K562 (cell line): Measurements from ENCODE around the gene ARHGAP35. TPM values are rescaled to one million over a fixed set of nuclear protein-coding genes. Genes with fewer than 3 reads are reported as not detected.

Experiments used
- ATAC-seq: fragments of 200-7000 bp; cut with Tn5 transposase; 3 replicates; pipeline ENCODE4 v1.9.1; 2020; ENCODE audit warnings: moderate library complexity
- BruUV-seq: library from RNA; stranded (reverse); fragments of 400-500 nt; replicated peaks from 2 replicates; lab custom pipeline; 2021; lab: Mats Ljungman, UMichigan
- CTCF ChIA-PET: fragments of 300-600 bp; formaldehyde crosslinking; extraction: SDS; loops from one replicate; lab custom pipeline; 2021; ENCODE audit warnings: low intra/inter-chr PET ratio; lab: Yijun Ruan, JAX
- POLR2A ChIA-PET: fragments of 300-600, 350-650 bp; sonication (Branson Sonifier 250); formaldehyde crosslinking; extraction: SDS; loops from one replicate; lab custom pipeline; 2021; ENCODE audit warnings: antibody characterized with exemption, inconsistent platforms; lab: Yijun Ruan, JAX
- DNase-seq, 4 experiments: peaks; one replicate each; pipeline versions ENCODE4 v3.0.0 to v3.0.0-alpha.2; 2011 to 2018; ENCODE audit warnings: low spot score in 3 of 4, mixed read lengths in 3 of 4; ENCODE audit errors: extremely low read depth in 1 of 4
- FAIRE-seq: peaks from 2 replicates; lab custom pipeline; 2011; peaks lifted over from hg19 to GRCh38; lab: Jason Lieb, UNC
- H2AFZ ChIP-seq: 2 replicates; pipeline ENCODE4 v1.6.0; 2011; ENCODE audit warnings: low read depth, low read length, control low read depth, inconsistent platforms
- H3K27ac ChIP-seq: fragments of 200-600 bp; 3 replicates; pipeline ENCODE4 v1.8.0; 2011; ENCODE audit warnings: low read depth, mild to moderate bottlenecking, control low read depth, inconsistent platforms, low read length, moderate library complexity, mixed read lengths; ENCODE audit errors: extremely low read depth
- H3K27me3 ChIP-seq, 2 experiments: fragments of 300-600 bp in 1 of 2; 2 replicates in 1 of 2; 3 replicates in 1 of 2; pipeline versions ENCODE4 v1.6.0 to v1.8.0; 2011; ENCODE audit warnings: inconsistent platforms in 2 of 2, low read length in 2 of 2, mild to moderate bottlenecking in 1 of 2, mixed read lengths in 1 of 2, moderate library complexity in 1 of 2; ENCODE audit not compliant: control insufficient read depth in 2 of 2, insufficient read depth in 2 of 2
- H3K36me3 ChIP-seq: fragments of 300-600 bp; 3 replicates; pipeline ENCODE4 v1.8.0; 2011; ENCODE audit warnings: mild to moderate bottlenecking, low read length, inconsistent platforms; ENCODE audit not compliant: control insufficient read depth, insufficient read depth
- H3K4me1 ChIP-seq, 2 experiments: fragments of 200-600 bp in 1 of 2; replicated peaks in 1 of 2; 2 replicates in 1 of 2; 3 replicates in 1 of 2; pipeline versions ENCODE4 v1.5.1 to v1.8.0; 2011; ENCODE audit warnings: inconsistent platforms in 2 of 2, low read length in 2 of 2, mild to moderate bottlenecking in 1 of 2, mixed read lengths in 1 of 2, moderate library complexity in 1 of 2; ENCODE audit not compliant: control insufficient read depth in 2 of 2, insufficient read depth in 2 of 2
- H3K4me2 ChIP-seq: 2 replicates; pipeline ENCODE4 v1.6.1; 2011; ENCODE audit warnings: low read length, control low read depth, inconsistent platforms, mixed read lengths; ENCODE audit not compliant: insufficient read depth
- H3K4me3 ChIP-seq: fragments of 200-600 bp; sonication (generic), shearing (Covaris generic); 2 replicates; pipeline ENCODE4 v1.5.1; 2016; ENCODE audit warnings: control low read depth, inconsistent platforms
- H3K79me2 ChIP-seq: fragments of 200-600 bp; 3 replicates; pipeline ENCODE4 v1.8.0; 2011; ENCODE audit warnings: low read length, inconsistent platforms; ENCODE audit not compliant: control insufficient read depth, insufficient read depth
- H3K9ac ChIP-seq, 2 experiments: 2 replicates each; pipeline versions ENCODE4 v1.6.0 to v1.6.1; 2011; ENCODE audit warnings: low read depth in 2 of 2, low read length in 2 of 2, control low read depth in 1 of 2, inconsistent platforms in 1 of 2, mild to moderate bottlenecking in 1 of 2, mixed read lengths in 1 of 2; ENCODE audit not compliant: insufficient read depth in 1 of 2
- H3K9me1 ChIP-seq: one replicate; pipeline ENCODE4 v1.6.0; 2011; ENCODE audit warnings: inconsistent platforms, mild to moderate bottlenecking, low read length, moderate library complexity; ENCODE audit not compliant: control insufficient read depth, insufficient read depth
- H3K9me3 ChIP-seq: replicated peaks from 2 replicates; pipeline ENCODE4 v1.5.1; 2011; ENCODE audit warnings: low read depth, low read length, inconsistent platforms; ENCODE audit not compliant: control insufficient read depth, insufficient read depth
- H4K20me1 ChIP-seq: replicated peaks from 2 replicates; pipeline ENCODE4 v1.6.1; 2011; ENCODE audit warnings: low read length, inconsistent platforms, mixed read lengths; ENCODE audit not compliant: control insufficient read depth, insufficient read depth
- CBX2 ChIP-seq: fragments of 200-600 bp; sonication (generic); IDR thresholded peaks from one replicate; pipeline ENCODE4 v1.6.1; 2012; ENCODE audit warnings: mild to moderate bottlenecking, low read length, inconsistent platforms; ENCODE audit not compliant: insufficient read depth, poor library complexity, severe bottlenecking
- CBX8 ChIP-seq: fragments of 200-600 bp; sonication (generic); IDR thresholded peaks from 2 replicates; pipeline ENCODE4 v1.6.1; 2012; ENCODE audit warnings: borderline replicate concordance, mixed run types, low read depth, mild to moderate bottlenecking, moderate library complexity, mixed read lengths, low read length, control low read depth, inconsistent platforms; ENCODE audit not compliant: poor library complexity, severe bottlenecking; ENCODE audit errors: extremely low read depth
- E2F6 ChIP-seq, 2 experiments: IDR thresholded peaks; 2 replicates each; pipeline ENCODE4 v1.6.1; 2011; ENCODE audit warnings: borderline replicate concordance in 1 of 2, control low read depth in 1 of 2, low read depth in 1 of 2, low read length in 1 of 2, mild to moderate bottlenecking in 1 of 2, mixed read lengths in 1 of 2, moderate library complexity in 1 of 2; ENCODE audit not compliant: insufficient read depth in 1 of 2, insufficient read length in 1 of 2, poor library complexity in 1 of 2, severe bottlenecking in 1 of 2; ENCODE audit errors: extremely low read depth in 1 of 2
- EZH2 ChIP-seq: IDR thresholded peaks from 2 replicates; pipeline ENCODE4 v1.6.1; 2012; ENCODE audit warnings: low read depth, mild to moderate bottlenecking, inconsistent platforms, low read length, borderline replicate concordance
- GTF2E2 ChIP-seq: fragments of 200-800 bp; sonication (Bioruptor generic); IDR thresholded peaks from 2 replicates; pipeline ENCODE4 v1.6.1; 2016; ENCODE audit warnings: missing genetic modification characterization, missing compliant biosample characterization
- KLF16 ChIP-seq: IDR thresholded peaks from 2 replicates; pipeline ENCODE4 v1.6.1; 2016; ENCODE audit warnings: antibody characterized with exemption
- NCOA1 ChIP-seq: fragments of 450-650 bp; IDR thresholded peaks from 2 replicates; pipeline ENCODE4 v1.6.1; 2016; ENCODE audit warnings: low read depth
- NFRKB ChIP-seq: fragments of 450-650 bp; IDR thresholded peaks from 2 replicates; pipeline ENCODE4 v1.6.1; 2016; ENCODE audit warnings: low read depth
- POLR2AphosphoS2 ChIP-seq: IDR thresholded peaks from 2 replicates; pipeline ENCODE4 v1.6.1; 2012; ENCODE audit warnings: low read length, improper control_type of control experiment
- RBM25 ChIP-seq: fragments of 200-400 bp; formaldehyde crosslinking; IDR thresholded peaks from 2 replicates; pipeline ENCODE4 v1.6.1; 2018; ENCODE audit warnings: low read length, low read depth, moderate library complexity; ENCODE audit not compliant: severe bottlenecking
- SPI1 ChIP-seq: IDR thresholded peaks from 2 replicates; pipeline ENCODE4 v1.6.1; 2011; ENCODE audit warnings: low read depth, low read length, control low read depth, borderline replicate concordance
- TRIM28 ChIP-seq: fragments of 450-650 bp; IDR thresholded peaks from 2 replicates; pipeline ENCODE4 v1.6.1; 2017
- ZNF277 ChIP-seq: fragments of 250-450 bp; sonication (Bioruptor Pico); IDR thresholded peaks from 2 replicates; pipeline ENCODE4 v1.8.0; 2022; ENCODE audit warnings: inconsistent platforms, mild to moderate bottlenecking, moderate library complexity, borderline replicate concordance
- ZNF507 ChIP-seq: conservative IDR thresholded peaks from 2 replicates; pipeline ENCODE4 v1.6.1; 2017; ENCODE audit warnings: missing genetic modification characterization, missing compliant biosample characterization
- ZZZ3 ChIP-seq: fragments of 450-650 bp; IDR thresholded peaks from 2 replicates; pipeline ENCODE4 v1.6.1; 2016; ENCODE audit warnings: antibody characterized with exemption, mild to moderate bottlenecking, moderate library complexity
- WGBS: fragments of 100-300 bp; shearing (Covaris generic); methylation state at CpG from one replicate; pipeline ENCODE4 v1.1.6; 2016; ENCODE audit warnings: low coverage, mixed read lengths; ENCODE audit not compliant: insufficient coverage; ENCODE audit errors: missing lambda C conversion rate; 5-methylcytosine and 5-hydroxymethylcytosine counted together
- in situ Hi-C: fragments of 300-500 bp; cut with MboI; formaldehyde crosslinking; loops from 4 replicates; pipeline ENCODE4 v1.15.0; 2018; ENCODE audit warnings: inconsistent platforms, mixed read lengths
- intact Hi-C: fragments of 100-400 bp; cut with micrococcal nuclease; formaldehyde crosslinking; loops from 2 replicates; pipeline ENCODE4 v1.14.2; 2022
- polyA plus RNA-seq, 8 experiments: library from polyadenylated mRNA; depleted of rRNA in 4 of 8; stranded (reverse) in 5 of 8; unstranded in 3 of 8; fragments of >200 nt; fragmentation: Nextera tagmentation in 2 of 8; fragmentation: Illumina TruSeq in 1 of 8; extraction: Ambion mirVana in 2 of 8; extraction: Trizol in 1 of 8; gene quantifications; 2 replicates each; pipeline versions ENCODE4 v1.2.1 to v1.2.3, GENCODE V29; 2011 to 2014; ENCODE audit warnings: inconsistent platforms in 1 of 8, missing spikeins in 1 of 8
- total RNA-seq, 7 experiments: library from RNA; depleted of rRNA in 6 of 7; stranded (reverse); fragments of >200 nt in 6 of 7; fragmentation: Illumina TruSeq in 2 of 7; extraction: Trizol in 2 of 7; gene quantifications; 2 replicates each; pipeline versions ENCODE4 v1.2.1 to v1.2.3, GENCODE V29; 2011 to 2021; ENCODE audit warnings: low replicate concordance in 1 of 7

The ARHGAP35 gene
- total and polyA plus RNA-seq, 9 of the 15 experiments (the other 6 are each of a cell fraction or from before 2014, with no cell fraction given), result 0.27 to 26.4 (median 10.2) TPM

- Histone ChIP-seq H3K27ac (no peak overlapping the region), H3K9me1 (no peaks in the 10 kb centered on the region), H3K4me1 (peaks cover 0 to 19% of the 10 kb centered on the region in 2 experiments; a peak in 4 of 5 replicates), H4K20me1 (no peaks in the 10 kb centered on the region), H3K27me3 (no peaks in the 10 kb centered on the region), H3K4me2 (no peak overlapping the region), H3K9ac (no peak overlapping the region), H2AFZ (no peak overlapping the region), H3K36me3 (no peaks in the 10 kb centered on the region)
- FAIRE-seq, result no peak
- no TSS peak for BruUV-seq
- POLR2A ChIA-PET, result interaction anchor here (0.7 to 1.5 kb wide), 4 partner anchors 8 to 41 kb away, joined by 3 to 7 read pairs (median 4); partner anchors contain the start of gene SLC1A5
- no peak for TF ChIP-seq CBX8
- no peak for TF ChIP-seq EZH2
- no peak for TF ChIP-seq SPI1
- TF ChIP-seq CBX2, result no peak
- no peak for TF ChIP-seq ZNF277
- no peak for TF ChIP-seq POLR2AphosphoS2
- no peak for TF ChIP-seq RBM25
- no peak for TF ChIP-seq ZZZ3
- no peak for TF ChIP-seq NFRKB
- TF ChIP-seq ZNF507 (tag), result no peak
- no peak for TF ChIP-seq GTF2E2 (tag)
- TF ChIP-seq KLF16, result no peak
- no peak for TF ChIP-seq TRIM28
- no peak for TF ChIP-seq E2F6 (IDR thresholded peaks at IDR 0.05; ENCODE audit: borderline replicate concordance in 1 of 2, extremely low read depth in 1 of 2, insufficient read depth in 1 of 2, insufficient read length in 1 of 2, low read depth in 1 of 2, low read length in 1 of 2, poor library complexity in 1 of 2, severe bottlenecking in 1 of 2)
- no peak for TF ChIP-seq NCOA1
- TF ChIP-seq, all 486 proteins: peak for 0
- Histone ChIP-seq H3K4me3 (no peak overlapping the region), H3K79me2 (no peaks in the 10 kb centered on the region), H3K9me3 (no peaks in the 10 kb centered on the region)
- CTCF ChIA-PET, result interaction anchor here (0.6 to 1.1 kb wide), 4 partner anchors 15 to 177 kb away, joined by 3 read pairs; no protein-coding TSS in a partner anchor
- no peak for ATAC-seq
- WGBS, result 44% methylated on average over 5 of the region's 5 CpGs
- no peak for DNase-seq
- intact Hi-C loops, result loop anchor here (5.0 kb wide), 2 partner anchors 38 to 68 kb away; partner anchors contain the start of gene SLC1A5
- in situ Hi-C loops, result no loop called here
Observed at GRCh38 chr19:46825731-46826055, 35.1 kb upstream of the ARHGAP35 start.
